Mesendoderm (in vitro differentiated cells): ENCODE measurements around the gene COASY.

Experiments
- DNase-seq: peaks from one replicate; pipeline ENCODE4 v3.0.0; 2013
- H2AK5ac ChIP-seq: 2 replicates; pipeline ENCODE4 v1.6.1; 2013; ENCODE audit warnings: low read length, inconsistent platforms
- H2BK120ac ChIP-seq: 2 replicates; pipeline ENCODE4 v1.6.1; 2013; ENCODE audit warnings: low read depth, mild to moderate bottlenecking, low read length, moderate library complexity, mixed read lengths
- H2BK15ac ChIP-seq: replicated peaks from 2 replicates; pipeline ENCODE4 v1.6.1; 2013; ENCODE audit warnings: low read depth, mild to moderate bottlenecking, moderate library complexity
- H2BK5ac ChIP-seq: 2 replicates; pipeline ENCODE4 v1.6.1; 2013; ENCODE audit warnings: low read length, inconsistent platforms
- H3K18ac ChIP-seq: 2 replicates; pipeline ENCODE4 v1.6.1; 2013; ENCODE audit warnings: mild to moderate bottlenecking, low read length, mixed read lengths
- H3K23ac ChIP-seq: one replicate; pipeline ENCODE4 v1.6.1; 2013; ENCODE audit warnings: low read length
- H3K27ac ChIP-seq: 2 replicates; pipeline ENCODE4 v1.5.1; 2013; ENCODE audit warnings: low read depth, mild to moderate bottlenecking, inconsistent platforms, low read length, moderate library complexity
- H3K27me3 ChIP-seq: 2 replicates; pipeline ENCODE4 v1.6.1; 2013; ENCODE audit warnings: low read length, control low read depth, mild to moderate bottlenecking, inconsistent platforms; ENCODE audit not compliant: insufficient read depth, poor library complexity
- H3K36me3 ChIP-seq: 2 replicates; pipeline ENCODE4 v1.6.1; 2013; ENCODE audit warnings: low read length, inconsistent platforms; ENCODE audit not compliant: control insufficient read depth, insufficient read depth
- H3K4ac ChIP-seq: one replicate; pipeline ENCODE4 v1.6.1; 2013; ENCODE audit warnings: low read depth, mild to moderate bottlenecking, low read length, moderate library complexity
- H3K4me1 ChIP-seq: 2 replicates; pipeline ENCODE4 v1.6.1; 2013; ENCODE audit warnings: low read depth, low read length, inconsistent platforms; ENCODE audit not compliant: control insufficient read depth
- H3K4me2 ChIP-seq: 2 replicates; pipeline ENCODE4 v1.6.1; 2013; ENCODE audit warnings: low read length
- H3K4me3 ChIP-seq: 2 replicates; pipeline ENCODE4 v1.5.1; 2013; ENCODE audit warnings: mild to moderate bottlenecking, low read length
- H3K56ac ChIP-seq: one replicate; pipeline ENCODE4 v1.6.1; 2013; ENCODE audit warnings: low read length
- H3K79me1 ChIP-seq: 2 replicates; pipeline ENCODE4 v1.6.1; 2013; ENCODE audit warnings: low read length, inconsistent platforms
- H3K79me2 ChIP-seq: 2 replicates; pipeline ENCODE4 v1.6.1; 2013; ENCODE audit warnings: mild to moderate bottlenecking, low read length; ENCODE audit not compliant: control insufficient read depth, insufficient read depth
- H3K9ac ChIP-seq: 2 replicates; pipeline ENCODE4 v1.6.1; 2013; ENCODE audit warnings: low read length, inconsistent platforms
- H4K5ac ChIP-seq: one replicate; pipeline ENCODE4 v1.6.1; 2013; ENCODE audit warnings: low read length
- H4K8ac ChIP-seq: one replicate; pipeline ENCODE4 v1.6.1; 2013; ENCODE audit warnings: low read depth, mild to moderate bottlenecking, control low read depth, low read length, moderate library complexity
- WGBS: extraction: QIAGEN DNeasy Blood & Tissue Kit; methylation state at CpG from one replicate; pipeline ENCODE4 v1.1.7; 2013; ENCODE audit warnings: low lambda C conversion rate, missing lambda C conversion rate; ENCODE audit not compliant: insufficient coverage; ENCODE audit errors: extremely low coverage; 5-methylcytosine and 5-hydroxymethylcytosine counted together

COASY gene

GRCh38 chr17:42559075-42559474 is 2.9 kb upstream of the COASY start:
- no peak overlapping the region for H3K56ac ChIP-seq
- H3K79me2 ChIP-seq, result peaks cover 16% of the 10 kb centered on the region
- H3K36me3 ChIP-seq, result peaks cover 2% of the 10 kb centered on the region
- H4K5ac ChIP-seq, result no peak overlapping the region
- no peak overlapping the region for H3K4me3 ChIP-seq
- H3K27ac ChIP-seq, result no peak overlapping the region
- no peak overlapping the region for H2AK5ac ChIP-seq
- DNase-seq, result no peak
- H3K18ac ChIP-seq, result no peak overlapping the region
- no peak overlapping the region for H3K4me2 ChIP-seq
- H3K4ac ChIP-seq, result no peak overlapping the region
- no peak overlapping the region for H2BK120ac ChIP-seq
- H4K8ac ChIP-seq, result no peak overlapping the region
- no peak overlapping the region for H3K9ac ChIP-seq
- H3K79me1 ChIP-seq, result peaks cover 16% of the 10 kb centered on the region
- H2BK5ac ChIP-seq, result no peak overlapping the region
- no peaks in the 10 kb centered on the region for H3K27me3 ChIP-seq
- peaks cover 8% of the 10 kb centered on the region for H3K4me1 ChIP-seq
- no peak overlapping the region for H2BK15ac ChIP-seq
- H3K23ac ChIP-seq, result no peak overlapping the region
- WGBS, result no CpG with 5 or more reads among the region's 6 CpGs

- Histone ChIP-seq H3K79me2 (peaks cover 16% of the 10 kb centered on the region), H3K27ac (no peak overlapping the region), H3K4me2 (no peak overlapping the region), H3K4ac (no peak overlapping the region), H2BK5ac (no peak overlapping the region), H3K27me3 (no peaks in the 10 kb centered on the region), H3K56ac (no peak overlapping the region), H3K23ac (no peak overlapping the region), H3K9ac (no peak overlapping the region), H3K4me3 (no peak overlapping the region), H3K4me1 (peaks cover 8% of the 10 kb centered on the region), H2AK5ac (no peak overlapping the region), H3K79me1 (peaks cover 17% of the 10 kb centered on the region), H3K18ac (no peak overlapping the region), H3K36me3 (peaks cover 6% of the 10 kb centered on the region), H2BK15ac (no peak overlapping the region), H2BK120ac (no peak overlapping the region), H4K5ac (no peak overlapping the region), H4K8ac (no peak overlapping the region)
- WGBS, result no CpG with 5 or more reads among the region's 3 CpGs
- DNase-seq, result no peak
Measured at GRCh38 chr17:42560246-42560645, 1.7 kb upstream of the COASY start.

GRCh38 chr17:42562388-42563142 is 617 bp downstream of the COASY start:
- Histone ChIP-seq H3K27ac (peak overlapping the region; percentile 35), H3K4ac (peak overlapping the region; percentile 8), H3K23ac (no peak overlapping the region), H2AK5ac (peak overlapping the region; percentile 94), H3K18ac (no peak overlapping the region), H4K5ac (no peak overlapping the region), H3K4me2 (peak overlapping the region; percentile 92), H3K79me1 (peaks cover 18% of the 10 kb centered on the region), H3K27me3 (no peaks in the 10 kb centered on the region), H3K79me2 (peaks cover 21% of the 10 kb centered on the region), H4K8ac (peak overlapping the region; percentile 28), H3K9ac (peak overlapping the region; percentile 99), H3K4me1 (peaks cover 8% of the 10 kb centered on the region), H2BK15ac (no peak overlapping the region), H3K56ac (peak overlapping the region; percentile 98), H2BK5ac (no peak overlapping the region), H3K4me3 (peak overlapping the region; percentile 99), H2BK120ac (no peak overlapping the region), H3K36me3 (peaks cover 7% of the 10 kb centered on the region)
- WGBS, result no CpG with 5 or more reads among the region's 48 CpGs
- DNase-seq, result no peak

- H3K4me3 ChIP-seq, result no peak overlapping the region
- no peak overlapping the region for H3K27ac ChIP-seq
- no peak overlapping the region for H2AK5ac ChIP-seq
- no peak overlapping the region for H3K23ac ChIP-seq
- H3K9ac ChIP-seq, result peak overlapping the region; percentile 99
- peak overlapping the region; percentile 92 for H3K4me2 ChIP-seq
- peaks cover 24% of the 10 kb centered on the region for H3K79me2 ChIP-seq
- H4K8ac ChIP-seq, result no peak overlapping the region
- H3K4me1 ChIP-seq, result peaks cover 8% of the 10 kb centered on the region
- peak overlapping the region; percentile 98 for H3K56ac ChIP-seq
- no peaks in the 10 kb centered on the region for H3K27me3 ChIP-seq
- no peak overlapping the region for H2BK120ac ChIP-seq
- H4K5ac ChIP-seq, result no peak overlapping the region
- no peak overlapping the region for H2BK15ac ChIP-seq
- no peak overlapping the region for H3K4ac ChIP-seq
- H3K18ac ChIP-seq, result no peak overlapping the region
- H2BK5ac ChIP-seq, result no peak overlapping the region
- peaks cover 20% of the 10 kb centered on the region for H3K79me1 ChIP-seq
- WGBS, result no CpG with 5 or more reads among the region's 14 CpGs
- DNase-seq, result no peak
- peaks cover 7% of the 10 kb centered on the region for H3K36me3 ChIP-seq
Measured at GRCh38 chr17:42563143-42563509, 1.2 kb downstream of the COASY start.

DNA sequence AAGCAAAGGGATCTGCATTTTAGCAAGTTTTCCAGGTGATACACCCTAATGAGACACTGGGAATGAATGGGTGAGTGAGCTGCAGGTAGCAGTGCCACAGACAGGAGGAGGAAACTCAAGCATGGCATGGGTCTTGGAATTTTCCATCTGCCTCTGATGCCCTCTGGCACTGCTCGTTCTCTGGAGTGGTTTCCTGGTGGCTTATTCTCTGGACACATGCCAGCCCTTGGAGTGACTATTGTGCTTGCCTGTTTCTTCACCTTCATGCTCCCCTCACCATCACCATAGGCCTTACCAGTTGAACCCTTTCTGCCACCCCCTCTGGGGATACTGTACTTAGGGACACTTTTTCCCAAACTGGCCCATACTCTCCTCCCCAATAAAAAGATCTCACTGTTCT is 1.6 kb downstream of the COASY start:
- H3K4me1 ChIP-seq, result peaks cover 8% of the 10 kb centered on the region
- H2BK5ac ChIP-seq, result no peak overlapping the region
- H3K9ac ChIP-seq, result peak overlapping the region; percentile 19
- no peak overlapping the region for H2BK15ac ChIP-seq
- H2BK120ac ChIP-seq, result no peak overlapping the region
- no peak overlapping the region for H4K5ac ChIP-seq
- H3K36me3 ChIP-seq, result peaks cover 7% of the 10 kb centered on the region
- DNase-seq, result no peak
- no peak overlapping the region for H4K8ac ChIP-seq
- no peak overlapping the region for H3K4me3 ChIP-seq
- H3K27ac ChIP-seq, result no peak overlapping the region
- no peaks in the 10 kb centered on the region for H3K27me3 ChIP-seq
- no peak overlapping the region for H3K4ac ChIP-seq
- peaks cover 25% of the 10 kb centered on the region for H3K79me2 ChIP-seq
- H3K56ac ChIP-seq, result peak overlapping the region; percentile 60
- no CpG with 5 or more reads among the region's 1 CpG for WGBS
- H3K4me2 ChIP-seq, result peak overlapping the region; percentile 92
- no peak overlapping the region for H3K18ac ChIP-seq
- no peak overlapping the region for H3K23ac ChIP-seq
- no peak overlapping the region for H2AK5ac ChIP-seq
- peaks cover 20% of the 10 kb centered on the region for H3K79me1 ChIP-seq

DNA sequence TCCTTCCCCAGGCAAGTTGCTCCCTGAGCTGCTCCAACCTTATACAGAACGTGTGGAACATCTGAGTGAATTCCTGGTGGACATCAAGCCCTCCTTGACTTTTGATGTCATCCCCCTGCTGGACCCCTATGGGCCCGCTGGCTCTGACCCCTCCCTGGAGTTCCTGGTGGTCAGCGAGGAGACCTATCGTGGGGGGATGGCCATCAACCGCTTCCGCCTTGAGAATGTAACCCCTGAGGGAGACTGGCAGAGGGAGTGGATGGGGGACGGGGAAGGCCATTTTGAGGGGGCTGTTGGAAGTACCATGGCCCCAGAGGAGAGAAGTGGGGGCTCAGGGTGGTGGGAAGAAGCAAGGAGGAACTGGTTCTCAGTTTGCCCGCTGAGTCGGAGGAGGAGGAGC is 2.0 kb downstream of the COASY start:
- Histone ChIP-seq H3K27me3 (no peaks in the 10 kb centered on the region), H3K4me3 (no peak overlapping the region)
- no CpG with 5 or more reads among the region's 9 CpGs for WGBS

More for the DNA sequence above, 2.0 kb downstream of the COASY start:
- H3K79me1 ChIP-seq, result peaks cover 22% of the 10 kb centered on the region
- no peak overlapping the region for H3K9ac ChIP-seq
- H3K79me2 ChIP-seq, result peaks cover 25% of the 10 kb centered on the region
- no peak overlapping the region for H4K5ac ChIP-seq
- no peak overlapping the region for H3K18ac ChIP-seq
- H3K4me1 ChIP-seq, result peaks cover 8% of the 10 kb centered on the region
- H3K27ac ChIP-seq, result no peak overlapping the region
- H2BK5ac ChIP-seq, result no peak overlapping the region
- no peak overlapping the region for H3K23ac ChIP-seq
- no peak overlapping the region for H2AK5ac ChIP-seq
- no peak overlapping the region for H2BK120ac ChIP-seq
- H2BK15ac ChIP-seq, result no peak overlapping the region
- no peak overlapping the region for H3K56ac ChIP-seq
- no peak for DNase-seq
- H3K4ac ChIP-seq, result no peak overlapping the region
- H3K4me2 ChIP-seq, result no peak overlapping the region
- peaks cover 7% of the 10 kb centered on the region for H3K36me3 ChIP-seq
- H4K8ac ChIP-seq, result no peak overlapping the region
